WTC11 (cell line): Measurements from ENCODE around the gene TEX9. TPM values are rescaled to one million over a fixed set of nuclear protein-coding genes. Genes with fewer than 3 reads are reported as not detected.

Experiments
- ATAC-seq: fragments of 200-7000 bp; cut with Tn5 transposase; 2 replicates; pipeline ENCODE4 v1.10.0; 2021; ENCODE audit warnings: mild to moderate bottlenecking, moderate library complexity
- CTCF ChIA-PET: fragments of 300-600 bp; sonication (Branson Sonifier 250); formaldehyde crosslinking; loops from one replicate; lab custom pipeline; 2021; ENCODE audit warnings: antibody characterized with exemption; lab: Charles Lee
- POLR2A ChIA-PET: fragments of 350-600 bp; sonication (Branson Sonifier 250); formaldehyde crosslinking; loops from one replicate; lab custom pipeline; 2021; ENCODE audit warnings: antibody characterized with exemption; lab: Charles Lee
- DNase-seq: peaks from one replicate; pipeline ENCODE4 v3.0.0; 2021; ENCODE audit warnings: low spot score
- H3K27ac Mint-ChIP-seq: 2 replicates; pipeline ENCODE4 v1.8.0; 2021; ENCODE audit warnings: mixed read lengths
- H3K27me3 Mint-ChIP-seq: 2 replicates; pipeline ENCODE4 v1.8.0; 2021; ENCODE audit warnings: low read depth, mild to moderate bottlenecking, moderate library complexity, mixed read lengths
- H3K36me3 Mint-ChIP-seq: 2 replicates; pipeline ENCODE4 v1.8.0; 2021; ENCODE audit warnings: mixed read lengths
- H3K4me1 Mint-ChIP-seq: 2 replicates; pipeline ENCODE4 v1.8.0; 2022; ENCODE audit warnings: mixed read lengths
- H3K4me3 Mint-ChIP-seq: 2 replicates; pipeline ENCODE4 v1.8.0; 2021; ENCODE audit warnings: mild to moderate bottlenecking, moderate library complexity, mixed read lengths
- H3K9me3 Mint-ChIP-seq: 2 replicates; pipeline ENCODE4 v1.8.0; 2021; ENCODE audit warnings: mixed read lengths
- CREM ChIP-seq: sonication (generic); formaldehyde crosslinking; IDR thresholded peaks from 2 replicates; pipeline ENCODE4 v1.8.1; 2022; ENCODE audit warnings: mild to moderate bottlenecking, missing genetic modification reagents, moderate library complexity
- E2F1 ChIP-seq: sonication (generic); formaldehyde crosslinking; IDR thresholded peaks from 2 replicates; pipeline ENCODE4 v1.8.0; 2022; ENCODE audit warnings: mild to moderate bottlenecking, missing genetic modification reagents
- E2F5 ChIP-seq: sonication (generic); formaldehyde crosslinking; IDR thresholded peaks from 2 replicates; pipeline ENCODE4 v1.8.1; 2022; ENCODE audit warnings: mild to moderate bottlenecking, moderate library complexity, missing genetic modification reagents
- ESRRA ChIP-seq: sonication (generic); formaldehyde crosslinking; IDR thresholded peaks from 2 replicates; pipeline ENCODE4 v1.8.1; 2022; ENCODE audit warnings: mild to moderate bottlenecking, missing genetic modification reagents, borderline replicate concordance
- ETV6 ChIP-seq: sonication (generic); formaldehyde crosslinking; IDR thresholded peaks from 2 replicates; pipeline ENCODE4 v1.8.1; 2022; ENCODE audit warnings: mild to moderate bottlenecking, missing genetic modification reagents
- FOXJ3 ChIP-seq: sonication (generic); formaldehyde crosslinking; IDR thresholded peaks from 2 replicates; pipeline ENCODE4 v1.9.0; 2021; ENCODE audit warnings: missing genetic modification reagents, mild to moderate bottlenecking, borderline replicate concordance
- FOXP4 ChIP-seq: sonication (generic); formaldehyde crosslinking; IDR thresholded peaks from 2 replicates; pipeline ENCODE4 v1.8.0; 2022; ENCODE audit warnings: mild to moderate bottlenecking, missing genetic modification reagents
- IRF2 ChIP-seq: sonication (generic); formaldehyde crosslinking; IDR thresholded peaks from 2 replicates; pipeline ENCODE4 v1.8.0; 2022; ENCODE audit warnings: low read depth, missing genetic modification reagents, borderline replicate concordance
- MXD4 ChIP-seq: fragments of 250-450 bp; sonication (Bioruptor Pico); IDR thresholded peaks from 2 replicates; pipeline ENCODE4 v1.8.0; 2021; ENCODE audit warnings: mild to moderate bottlenecking, moderate library complexity, borderline replicate concordance
- NFATC4 ChIP-seq: fragments of 250-450 bp; sonication (Bioruptor Pico); IDR thresholded peaks from 2 replicates; pipeline ENCODE4 v1.9.0; 2021; ENCODE audit warnings: mild to moderate bottlenecking
- NR2C2 ChIP-seq: sonication (generic); formaldehyde crosslinking; IDR thresholded peaks from 2 replicates; pipeline ENCODE4 v1.8.0; 2022; ENCODE audit warnings: mild to moderate bottlenecking, missing genetic modification reagents
- TEAD1 ChIP-seq: sonication (generic); formaldehyde crosslinking; IDR thresholded peaks from 2 replicates; pipeline ENCODE4 v1.8.0; 2022; ENCODE audit warnings: mild to moderate bottlenecking, missing genetic modification reagents
- TP53 ChIP-seq: sonication (generic); formaldehyde crosslinking; IDR thresholded peaks from 2 replicates; pipeline ENCODE4 v1.8.1; 2023; ENCODE audit warnings: mild to moderate bottlenecking, missing genetic modification reagents
- ZNF138 ChIP-seq: sonication (generic); formaldehyde crosslinking; conservative IDR thresholded peaks from 2 replicates; pipeline ENCODE4 v1.8.1; 2022; ENCODE audit warnings: mild to moderate bottlenecking, moderate library complexity, missing genetic modification reagents
- ZNF232 ChIP-seq: sonication (generic); formaldehyde crosslinking; IDR thresholded peaks from 2 replicates; pipeline ENCODE4 v1.8.0; 2022; ENCODE audit warnings: mild to moderate bottlenecking, missing genetic modification reagents
- total RNA-seq: library from RNA; stranded (reverse); gene quantifications from 3 replicates; pipeline ENCODE4 v1.2.3, GENCODE V29; 2021
- TF ChIP-seq, protein P1 (sequence below): sonication (generic); formaldehyde crosslinking; IDR thresholded peaks from 2 replicates; pipeline ENCODE4 v1.8.0; 2023; ENCODE audit warnings: missing genetic modification reagents
- TF ChIP-seq, protein P2 (sequence below): sonication (generic); formaldehyde crosslinking; IDR thresholded peaks from 2 replicates; pipeline ENCODE4 v1.8.1; 2022; ENCODE audit warnings: low read depth, mild to moderate bottlenecking, moderate library complexity, missing genetic modification reagents, borderline replicate concordance
- TF ChIP-seq, protein P3 (sequence below): fragments of 250-450 bp; sonication (Bioruptor Pico); IDR thresholded peaks from 2 replicates; pipeline ENCODE4 v1.9.0; 2021; ENCODE audit warnings: mild to moderate bottlenecking
- TF ChIP-seq, protein P4 (sequence below): sonication (generic); formaldehyde crosslinking; IDR thresholded peaks from 2 replicates; pipeline ENCODE4 v1.8.1; 2022; ENCODE audit warnings: mild to moderate bottlenecking, missing genetic modification reagents, moderate library complexity, borderline replicate concordance

The TEX9 gene
- total RNA-seq, 1 experiment from 2014 or later: 12.2 TPM

DNA sequence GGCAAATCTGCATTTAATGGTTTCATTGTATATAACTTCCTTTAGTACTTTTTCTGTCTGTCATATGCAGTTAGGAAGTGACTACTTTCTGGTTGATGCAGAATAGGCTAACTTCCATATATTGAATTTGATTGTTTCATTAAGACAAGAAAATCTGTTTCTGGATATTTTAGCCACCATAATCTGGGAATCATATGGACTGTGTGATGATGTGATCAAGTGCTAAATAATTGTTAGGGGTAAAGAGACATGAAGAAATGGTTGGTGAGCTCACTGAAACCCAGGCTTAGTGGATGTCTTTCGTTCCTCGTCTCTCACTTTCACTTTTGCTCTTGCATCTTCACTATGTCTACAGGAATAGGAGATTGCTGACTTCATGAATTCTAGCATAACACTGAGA is 103.2 kb downstream of the TEX9 start:
- H3K9me3 Mint-ChIP-seq: no peaks in the 10 kb centered on the region
- no peak for TF ChIP-seq ETV6 (CRISPR knock-in tag)
- no peak for TF ChIP-seq E2F5
- no peak for TF ChIP-seq NR2C2 (CRISPR knock-in tag)
- no peak overlapping the region for H3K27ac Mint-ChIP-seq
- ChIA-PET POLR2A (no interaction called here), CTCF (interaction anchor here (1.1 kb wide), 1 partner anchor 22 kb away, joined by 4 read pairs; no protein-coding TSS in a partner anchor)
- no peak overlapping the region for H3K4me3 Mint-ChIP-seq
- H3K36me3 Mint-ChIP-seq: no peaks in the 10 kb centered on the region
- H3K4me1 Mint-ChIP-seq: no peaks in the 10 kb centered on the region
- ATAC-seq (no peak), DNase-seq (no peak)
- peaks cover 40% of the 10 kb centered on the region for H3K27me3 Mint-ChIP-seq

DNA sequence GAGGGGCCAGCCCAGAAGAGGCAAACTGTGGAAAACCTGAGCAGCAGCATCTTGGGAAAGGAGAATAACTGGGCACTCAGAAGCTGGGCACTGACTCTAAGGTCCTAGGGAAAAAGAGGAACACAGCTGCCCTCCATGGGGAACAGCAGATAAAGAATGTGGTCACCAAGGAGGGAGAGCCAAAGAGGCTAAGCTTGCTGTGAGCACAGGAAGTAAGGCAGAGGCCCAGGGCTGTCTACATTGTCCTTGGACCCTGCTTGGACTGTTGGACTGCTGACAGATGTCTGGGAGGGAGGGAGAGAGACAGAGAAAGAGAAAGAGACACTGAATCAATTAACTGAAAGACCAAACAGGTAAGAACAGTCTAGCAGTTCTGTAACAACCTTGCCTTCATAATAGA is 104.3 kb downstream of the TEX9 start:
- no peak for ATAC-seq
- DNase-seq: no peak
- ChIA-PET POLR2A (interaction anchor here (0.6 kb wide), 1 partner anchor 189 kb away, joined by 4 read pairs; no protein-coding TSS in a partner anchor), CTCF (interaction anchor here (1.1 kb wide), 1 partner anchor 871 kb away, joined by 3 read pairs; no protein-coding TSS in a partner anchor)
- Mint-ChIP-seq H3K9me3 (no peaks in the 10 kb centered on the region), H3K4me3 (no peak overlapping the region), H3K36me3 (no peaks in the 10 kb centered on the region), H3K27ac (no peak overlapping the region), H3K27me3 (peaks cover 34% of the 10 kb centered on the region), H3K4me1 (no peaks in the 10 kb centered on the region)
- TF ChIP-seq, protein P1, sequence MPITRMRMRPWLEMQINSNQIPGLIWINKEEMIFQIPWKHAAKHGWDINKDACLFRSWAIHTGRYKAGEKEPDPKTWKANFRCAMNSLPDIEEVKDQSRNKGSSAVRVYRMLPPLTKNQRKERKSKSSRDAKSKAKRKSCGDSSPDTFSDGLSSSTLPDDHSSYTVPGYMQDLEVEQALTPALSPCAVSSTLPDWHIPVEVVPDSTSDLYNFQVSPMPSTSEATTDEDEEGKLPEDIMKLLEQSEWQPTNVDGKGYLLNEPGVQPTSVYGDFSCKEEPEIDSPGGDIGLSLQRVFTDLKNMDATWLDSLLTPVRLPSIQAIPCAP (CRISPR knock-in tag): no peak

- H3K27ac Mint-ChIP-seq: no peak overlapping the region
- no peaks in the 10 kb centered on the region for H3K36me3 Mint-ChIP-seq
- H3K4me1 Mint-ChIP-seq: no peaks in the 10 kb centered on the region
- no peak for ATAC-seq
- DNase-seq: no peak
- POLR2A ChIA-PET: interaction anchor here (0.6 kb wide), 1 partner anchor 1945 kb away, joined by 4 read pairs; no protein-coding TSS in a partner anchor
- no peak for TF ChIP-seq NFATC4
- TF ChIP-seq TP53 (CRISPR knock-in tag): no peak
- TF ChIP-seq IRF2 (CRISPR knock-in tag): no peak
- TF ChIP-seq, protein P2, sequence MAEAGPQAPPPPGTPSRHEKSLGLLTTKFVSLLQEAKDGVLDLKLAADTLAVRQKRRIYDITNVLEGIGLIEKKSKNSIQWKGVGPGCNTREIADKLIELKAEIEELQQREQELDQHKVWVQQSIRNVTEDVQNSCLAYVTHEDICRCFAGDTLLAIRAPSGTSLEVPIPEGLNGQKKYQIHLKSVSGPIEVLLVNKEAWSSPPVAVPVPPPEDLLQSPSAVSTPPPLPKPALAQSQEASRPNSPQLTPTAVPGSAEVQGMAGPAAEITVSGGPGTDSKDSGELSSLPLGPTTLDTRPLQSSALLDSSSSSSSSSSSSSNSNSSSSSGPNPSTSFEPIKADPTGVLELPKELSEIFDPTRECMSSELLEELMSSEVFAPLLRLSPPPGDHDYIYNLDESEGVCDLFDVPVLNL (CRISPR knock-in tag): no peak
- no peak for TF ChIP-seq NR2C2 (CRISPR knock-in tag)
- TF ChIP-seq, protein P3, sequence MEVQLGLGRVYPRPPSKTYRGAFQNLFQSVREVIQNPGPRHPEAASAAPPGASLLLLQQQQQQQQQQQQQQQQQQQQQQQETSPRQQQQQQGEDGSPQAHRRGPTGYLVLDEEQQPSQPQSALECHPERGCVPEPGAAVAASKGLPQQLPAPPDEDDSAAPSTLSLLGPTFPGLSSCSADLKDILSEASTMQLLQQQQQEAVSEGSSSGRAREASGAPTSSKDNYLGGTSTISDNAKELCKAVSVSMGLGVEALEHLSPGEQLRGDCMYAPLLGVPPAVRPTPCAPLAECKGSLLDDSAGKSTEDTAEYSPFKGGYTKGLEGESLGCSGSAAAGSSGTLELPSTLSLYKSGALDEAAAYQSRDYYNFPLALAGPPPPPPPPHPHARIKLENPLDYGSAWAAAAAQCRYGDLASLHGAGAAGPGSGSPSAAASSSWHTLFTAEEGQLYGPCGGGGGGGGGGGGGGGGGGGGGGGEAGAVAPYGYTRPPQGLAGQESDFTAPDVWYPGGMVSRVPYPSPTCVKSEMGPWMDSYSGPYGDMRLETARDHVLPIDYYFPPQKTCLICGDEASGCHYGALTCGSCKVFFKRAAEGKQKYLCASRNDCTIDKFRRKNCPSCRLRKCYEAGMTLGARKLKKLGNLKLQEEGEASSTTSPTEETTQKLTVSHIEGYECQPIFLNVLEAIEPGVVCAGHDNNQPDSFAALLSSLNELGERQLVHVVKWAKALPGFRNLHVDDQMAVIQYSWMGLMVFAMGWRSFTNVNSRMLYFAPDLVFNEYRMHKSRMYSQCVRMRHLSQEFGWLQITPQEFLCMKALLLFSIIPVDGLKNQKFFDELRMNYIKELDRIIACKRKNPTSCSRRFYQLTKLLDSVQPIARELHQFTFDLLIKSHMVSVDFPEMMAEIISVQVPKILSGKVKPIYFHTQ (CRISPR knock-in tag): no peak
- no peak for TF ChIP-seq E2F1 (CRISPR knock-in tag)
- TF ChIP-seq ETV6 (CRISPR knock-in tag): no peak
- TF ChIP-seq, protein P4, sequence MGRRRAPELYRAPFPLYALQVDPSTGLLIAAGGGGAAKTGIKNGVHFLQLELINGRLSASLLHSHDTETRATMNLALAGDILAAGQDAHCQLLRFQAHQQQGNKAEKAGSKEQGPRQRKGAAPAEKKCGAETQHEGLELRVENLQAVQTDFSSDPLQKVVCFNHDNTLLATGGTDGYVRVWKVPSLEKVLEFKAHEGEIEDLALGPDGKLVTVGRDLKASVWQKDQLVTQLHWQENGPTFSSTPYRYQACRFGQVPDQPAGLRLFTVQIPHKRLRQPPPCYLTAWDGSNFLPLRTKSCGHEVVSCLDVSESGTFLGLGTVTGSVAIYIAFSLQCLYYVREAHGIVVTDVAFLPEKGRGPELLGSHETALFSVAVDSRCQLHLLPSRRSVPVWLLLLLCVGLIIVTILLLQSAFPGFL (CRISPR knock-in tag): no peak
- TF ChIP-seq ZNF138 (CRISPR knock-in tag): no peak
- no peak for TF ChIP-seq ZNF232 (CRISPR knock-in tag)
- TF ChIP-seq FOXP4 (CRISPR knock-in tag): no peak
- no peak for TF ChIP-seq FOXJ3 (CRISPR knock-in tag)
- no peak for TF ChIP-seq ESRRA (CRISPR knock-in tag)
- TF ChIP-seq TEAD1 (CRISPR knock-in tag): no peak
- TF ChIP-seq CREM: no peak
- no peak for TF ChIP-seq MXD4
- H3K27me3 Mint-ChIP-seq: peaks cover 15% of the 10 kb centered on the region
- CTCF ChIA-PET: no interaction called here
- H3K9me3 Mint-ChIP-seq: no peaks in the 10 kb centered on the region
- no peak overlapping the region for H3K4me3 Mint-ChIP-seq
Measured at GRCh38 chr15:56471440-56472069, 106.3 kb downstream of the TEX9 start.
